Fibroblast of mammary gland (primary cell): ENCODE results near the gene PGM2.

Experiments used
- DNase-seq: peaks from one replicate; pipeline ENCODE4 v3.0.0-alpha.2; 2010; ENCODE audit warnings: low read depth
- H3K4me3 ChIP-seq: 2 replicates; pipeline ENCODE4 v1.5.1; 2011; ENCODE audit warnings: low read depth, mild to moderate bottlenecking, low read length, moderate library complexity; ENCODE audit not compliant: control insufficient read depth
- CTCF ChIP-seq: conservative IDR thresholded peaks from 2 replicates; pipeline ENCODE4 v1.5.1; 2011; ENCODE audit warnings: low read depth, low read length, inconsistent platforms; ENCODE audit not compliant: control insufficient read depth, insufficient read depth

The PGM2 gene

GRCh38 chr4:37858872-37859271 is 32.4 kb downstream of the PGM2 start:
- H3K4me3 ChIP-seq, result no peak overlapping the region
- DNase-seq, result peak; percentile 7
- TF ChIP-seq CTCF, result no peak

- DNase-seq, result no peak
- no peak for TF ChIP-seq CTCF
- H3K4me3 ChIP-seq, result no peak overlapping the region
Measured at GRCh38 chr4:37860266-37860665, 33.8 kb downstream of the PGM2 start.

- DNase-seq, result no peak
- H3K4me3 ChIP-seq, result no peak overlapping the region
- no peak for TF ChIP-seq CTCF
Measured at GRCh38 chr4:37862961-37863360, 36.5 kb downstream of the PGM2 start.

- no peak for DNase-seq
- no peak overlapping the region for H3K4me3 ChIP-seq
- TF ChIP-seq CTCF, result no peak
Measured at GRCh38 chr4:37864786-37865185, 38.3 kb downstream of the PGM2 start.

- no peak for DNase-seq
- TF ChIP-seq CTCF, result no peak
- H3K4me3 ChIP-seq, result no peak overlapping the region
Measured at GRCh38 chr4:37865450-37865849, 39.0 kb downstream of the PGM2 start.

GRCh38 chr4:37867102-37867501 is 40.6 kb downstream of the PGM2 start:
- no peak overlapping the region for H3K4me3 ChIP-seq
- no peak for DNase-seq
- TF ChIP-seq CTCF, result no peak

- TF ChIP-seq CTCF, result no peak
- DNase-seq, result no peak
- H3K4me3 ChIP-seq, result no peak overlapping the region
Measured at GRCh38 chr4:37868238-37868637, 41.8 kb downstream of the PGM2 start.
